Ramos (cell line): Measurements from ENCODE around the gene PTGER4.
"Not testable (repeated sequence)": the region's sequence is repeated elsewhere in the genome, so short reads cannot be mapped to it uniquely, and the experiment has no call there.

Source experiments
- in situ Hi-C: fragments of 300-500 bp; cut with MboI; formaldehyde crosslinking; loops from one replicate; pipeline ENCODE4 v1.14.3; 2022; ENCODE audit warnings: low sequenced_read_pairs; ENCODE audit not compliant: unreplicated experiment

PTGER4 gene

GRCh38 chr5:40679913-40680681 is at the start of gene PTGER4:
PTGER4 (plus strand) TSS chr5:40679915; CDS start chr5:40680994, 1,079 bp downstream.
- in situ Hi-C loops, result loop anchor here (25.0 kb wide), 1 partner anchor 968 kb away; no protein-coding TSS in a partner anchor

- in situ Hi-C loops, result no loop called here
These were observed 49.6 kb upstream of the PTGER4 start for GRCh38 chr5:40630126-40630525.

GRCh38 chr5:40631236-40631635 is 48.5 kb upstream of the PTGER4 start:
- in situ Hi-C loops, result no loop called here

GRCh38 chr5:40634154-40634553 is 45.6 kb upstream of the PTGER4 start:
- in situ Hi-C loops, result no loop called here

- in situ Hi-C loops, result no loop called here
These were observed 45.1 kb upstream of the PTGER4 start for GRCh38 chr5:40634593-40634992.

- in situ Hi-C loops, result not testable (repeated sequence)
These were observed 40.2 kb upstream of the PTGER4 start for GRCh38 chr5:40639531-40639930.

- in situ Hi-C loops, result no loop called here
These were observed 33.4 kb upstream of the PTGER4 start for GRCh38 chr5:40646266-40646665.

- in situ Hi-C loops, result no loop called here
These were observed 31.6 kb upstream of the PTGER4 start for GRCh38 chr5:40648150-40648549.

- in situ Hi-C loops, result no loop called here
These were observed 30.2 kb upstream of the PTGER4 start for GRCh38 chr5:40649463-40650030.

- in situ Hi-C loops, result no loop called here
These were observed 28.5 kb upstream of the PTGER4 start for GRCh38 chr5:40651201-40651600.

GRCh38 chr5:40652441-40653220 is 27.1 kb upstream of the PTGER4 start:
- in situ Hi-C loops, result no loop called here

- in situ Hi-C loops, result no loop called here
These were observed 26.3 kb upstream of the PTGER4 start for GRCh38 chr5:40653221-40654022.

GRCh38 chr5:40654377-40654991 is 25.2 kb upstream of the PTGER4 start:
- in situ Hi-C loops, result no loop called here

- in situ Hi-C loops, result no loop called here
These were observed 24.6 kb upstream of the PTGER4 start for GRCh38 chr5:40655138-40655537.

- in situ Hi-C loops, result not testable (repeated sequence)
These were observed 23.6 kb upstream of the PTGER4 start for GRCh38 chr5:40656091-40656490.

- in situ Hi-C loops, result no loop called here
These were observed 22.9 kb upstream of the PTGER4 start for GRCh38 chr5:40656766-40657165.

GRCh38 chr5:40660751-40661150 is 19.0 kb upstream of the PTGER4 start:
- in situ Hi-C loops, result no loop called here

GRCh38 chr5:40665635-40666298 is 13.9 kb upstream of the PTGER4 start:
- in situ Hi-C loops, result no loop called here

GRCh38 chr5:40666657-40667056 is 13.1 kb upstream of the PTGER4 start:
- in situ Hi-C loops, result no loop called here
